Measurements from ENCODE around the gene PADI4. TPM values are rescaled to one million over a fixed set of nuclear protein-coding genes. Genes with fewer than 3 reads are reported as not detected.

Gene PADI4
- total RNA-seq, 1 experiment from 2014 or later = 0.26 TPM

DNA sequence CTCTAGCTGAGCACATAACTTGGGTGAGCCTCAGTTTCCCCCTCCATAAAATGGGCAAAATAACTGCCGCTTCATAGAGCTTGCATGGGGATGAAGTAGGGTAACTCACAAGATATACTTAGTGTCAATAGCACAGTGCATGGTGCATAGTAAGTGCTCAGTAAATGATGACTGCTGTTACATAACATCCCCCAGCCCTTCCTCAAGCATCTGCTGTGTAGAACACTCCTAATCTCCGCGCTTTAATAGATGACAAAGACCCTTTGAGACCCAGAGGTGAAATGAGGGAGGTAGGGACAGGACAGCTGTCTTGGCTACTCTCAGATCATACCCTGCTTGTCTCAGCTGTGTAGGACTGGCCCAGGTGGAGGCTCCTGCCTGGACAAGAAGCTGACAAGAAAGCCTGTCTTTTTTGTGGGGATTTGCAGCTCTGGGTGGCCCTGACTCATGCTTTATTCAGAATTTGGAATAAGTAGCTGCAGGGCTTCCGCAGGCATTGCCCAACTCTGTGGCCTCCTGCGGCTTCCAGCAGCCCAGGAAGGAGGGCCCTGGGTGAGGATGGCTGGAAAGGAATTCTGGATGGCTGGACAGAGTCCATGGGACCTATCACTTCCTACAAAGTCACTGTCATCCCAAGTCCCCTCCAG, 20.7 kb upstream of the PADI4 start (continued):
- TF ChIP-seq HMGXB4 (CRISPR knock-in tag; IDR thresholded peaks at IDR 0.05) (no peak), AR (CRISPR knock-in tag; IDR thresholded peaks at IDR 0.05) (no peak), GABPB1 (CRISPR knock-in tag; IDR thresholded peaks at IDR 0.05) (no peak), ZNF416 (CRISPR knock-in tag; IDR thresholded peaks at IDR 0.05) (no peak)

- DNase-seq (ENCODE audit: low spot score) = no peak
- no peak for ATAC-seq
- ChIA-PET CTCF (no interaction called here), POLR2A (no interaction called here)
- Mint-ChIP-seq H3K9me3 (no peaks in the 10 kb centered on the region), H3K27me3 (ENCODE audit: low read depth) (peaks cover 2% of the 10 kb centered on the region; the same call in 1 of the 2 replicates), H3K4me3 (no peak overlapping the region), H3K27ac (no peak overlapping the region), H3K4me1 (peaks cover 3% of the 10 kb centered on the region; the same call in 1 of the 2 replicates), H3K36me3 (no peaks in the 10 kb centered on the region)
- no peak for TF ChIP-seq HMGA2 (CRISPR knock-in tag; IDR thresholded peaks at IDR 0.05)
- no peak for TF ChIP-seq JUN (CRISPR knock-in tag; IDR thresholded peaks at IDR 0.05)
- no peak for TF ChIP-seq MXD4 (CRISPR knock-in tag; IDR thresholded peaks at IDR 0.05; ENCODE audit: borderline replicate concordance)
- TF ChIP-seq NR2C2 (CRISPR knock-in tag; IDR thresholded peaks at IDR 0.05) = no peak
- TF ChIP-seq, protein P1, sequence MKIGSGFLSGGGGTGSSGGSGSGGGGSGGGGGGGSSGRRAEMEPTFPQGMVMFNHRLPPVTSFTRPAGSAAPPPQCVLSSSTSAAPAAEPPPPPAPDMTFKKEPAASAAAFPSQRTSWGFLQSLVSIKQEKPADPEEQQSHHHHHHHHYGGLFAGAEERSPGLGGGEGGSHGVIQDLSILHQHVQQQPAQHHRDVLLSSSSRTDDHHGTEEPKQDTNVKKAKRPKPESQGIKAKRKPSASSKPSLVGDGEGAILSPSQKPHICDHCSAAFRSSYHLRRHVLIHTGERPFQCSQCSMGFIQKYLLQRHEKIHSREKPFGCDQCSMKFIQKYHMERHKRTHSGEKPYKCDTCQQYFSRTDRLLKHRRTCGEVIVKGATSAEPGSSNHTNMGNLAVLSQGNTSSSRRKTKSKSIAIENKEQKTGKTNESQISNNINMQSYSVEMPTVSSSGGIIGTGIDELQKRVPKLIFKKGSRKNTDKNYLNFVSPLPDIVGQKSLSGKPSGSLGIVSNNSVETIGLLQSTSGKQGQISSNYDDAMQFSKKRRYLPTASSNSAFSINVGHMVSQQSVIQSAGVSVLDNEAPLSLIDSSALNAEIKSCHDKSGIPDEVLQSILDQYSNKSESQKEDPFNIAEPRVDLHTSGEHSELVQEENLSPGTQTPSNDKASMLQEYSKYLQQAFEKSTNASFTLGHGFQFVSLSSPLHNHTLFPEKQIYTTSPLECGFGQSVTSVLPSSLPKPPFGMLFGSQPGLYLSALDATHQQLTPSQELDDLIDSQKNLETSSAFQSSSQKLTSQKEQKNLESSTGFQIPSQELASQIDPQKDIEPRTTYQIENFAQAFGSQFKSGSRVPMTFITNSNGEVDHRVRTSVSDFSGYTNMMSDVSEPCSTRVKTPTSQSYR (CRISPR knock-in tag; IDR thresholded peaks at IDR 0.05) = no peak
- no peak for TF ChIP-seq TEAD4 (CRISPR knock-in tag; IDR thresholded peaks at IDR 0.05)
- no peak for TF ChIP-seq TP53 (CRISPR knock-in tag; IDR thresholded peaks at IDR 0.05)
- no peak for TF ChIP-seq EMX1 (CRISPR knock-in tag; IDR thresholded peaks at IDR 0.05)
- TF ChIP-seq OVOL2 (CRISPR knock-in tag; IDR thresholded peaks at IDR 0.05; ENCODE audit: borderline replicate concordance) = no peak
- TF ChIP-seq ZNF138 (CRISPR knock-in tag; conservative IDR thresholded peaks at IDR 0.05) = no peak
- no peak for TF ChIP-seq NFYB (CRISPR knock-in tag; conservative IDR thresholded peaks at IDR 0.05; ENCODE audit: low read depth)
- TF ChIP-seq GABPB1 (CRISPR knock-in tag; IDR thresholded peaks at IDR 0.05) = no peak
- TF ChIP-seq USF1 (CRISPR knock-in tag; IDR thresholded peaks at IDR 0.05) = no peak
- TF ChIP-seq, protein P2, sequence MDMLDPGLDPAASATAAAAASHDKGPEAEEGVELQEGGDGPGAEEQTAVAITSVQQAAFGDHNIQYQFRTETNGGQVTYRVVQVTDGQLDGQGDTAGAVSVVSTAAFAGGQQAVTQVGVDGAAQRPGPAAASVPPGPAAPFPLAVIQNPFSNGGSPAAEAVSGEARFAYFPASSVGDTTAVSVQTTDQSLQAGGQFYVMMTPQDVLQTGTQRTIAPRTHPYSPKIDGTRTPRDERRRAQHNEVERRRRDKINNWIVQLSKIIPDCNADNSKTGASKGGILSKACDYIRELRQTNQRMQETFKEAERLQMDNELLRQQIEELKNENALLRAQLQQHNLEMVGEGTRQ (CRISPR knock-in tag; IDR thresholded peaks at IDR 0.05) = no peak
- TF ChIP-seq CDX4 (CRISPR knock-in tag; IDR thresholded peaks at IDR 0.05; ENCODE audit: borderline replicate concordance) = no peak
- TF ChIP-seq CBFB (CRISPR knock-in tag; IDR thresholded peaks at IDR 0.05; ENCODE audit: low read depth) = no peak
- no peak for TF ChIP-seq CREM (CRISPR knock-in tag; IDR thresholded peaks at IDR 0.05)
These were observed 18.3 kb upstream of the PADI4 start for GRCh38 chr1:17289721-17290120.
